Bronchial epithelial cell (primary cell): ENCODE measurements around the gene IFITM1. TPM values are rescaled to one million over a fixed set of nuclear protein-coding genes. Genes with fewer than 3 reads are reported as not detected.
A peak's percentile ranks its signal among the peaks of the same experiment; 100 is the strongest.

Experiments used
- DNase-seq: peaks from one replicate; pipeline ENCODE4 v3.0.0-alpha.2; 2010; ENCODE audit warnings: low read depth
- FAIRE-seq: peaks from 2 replicates; lab custom pipeline; 2011; peaks lifted over from hg19 to GRCh38; lab: Jason Lieb, UNC
- H3K27me3 ChIP-seq: 2 replicates; pipeline ENCODE4 v1.5.1; 2011; ENCODE audit warnings: low read length; ENCODE audit not compliant: control insufficient read depth, insufficient read depth
- H3K36me3 ChIP-seq: 2 replicates; pipeline ENCODE4 v1.5.1; 2011; ENCODE audit warnings: low read length; ENCODE audit not compliant: control insufficient read depth, insufficient read depth
- H3K4me3 ChIP-seq: 2 replicates; pipeline ENCODE4 v1.5.1; 2011; ENCODE audit warnings: mild to moderate bottlenecking, low read depth, low read length, control low read depth
- CTCF ChIP-seq: IDR thresholded peaks from 2 replicates; pipeline ENCODE4 v1.5.1; 2011; ENCODE audit warnings: mild to moderate bottlenecking, moderate library complexity, low read length, control low read depth, inconsistent platforms; ENCODE audit not compliant: insufficient read depth, severe bottlenecking
- total RNA-seq: library from RNA; depleted of rRNA; stranded (reverse); fragments of >200 nt; gene quantifications from 2 replicates; pipeline ENCODE4 v1.2.1, GENCODE V29; 2014

Gene IFITM1
- total RNA-seq, 1 donor from 2014 or later: 1.8 TPM

GRCh38 chr11:356610-357009 lies 42.8 kb downstream of the IFITM1 start:
- TF ChIP-seq CTCF: no peak
- Histone ChIP-seq H3K4me3 (no peak overlapping the region), H3K36me3 (no peaks in the 10 kb centered on the region), H3K27me3 (no peaks in the 10 kb centered on the region)
- DNase-seq (no peak), FAIRE-seq (no peak)

GRCh38 chr11:357582-357981 lies 43.7 kb downstream of the IFITM1 start:
- DNase-seq: no peak
- Histone ChIP-seq H3K27me3 (no peaks in the 10 kb centered on the region), H3K4me3 (no peak overlapping the region), H3K36me3 (no peaks in the 10 kb centered on the region)
- FAIRE-seq: peak; percentile 92
- TF ChIP-seq CTCF: no peak

GRCh38 chr11:358129-358800 lies 44.4 kb downstream of the IFITM1 start:
- DNase-seq (no peak), FAIRE-seq (no peak)
- no peaks in the 10 kb centered on the region for H3K36me3 ChIP-seq

GRCh38 chr11:359181-359714 lies 45.4 kb downstream of the IFITM1 start:
- no peaks in the 10 kb centered on the region for H3K36me3 ChIP-seq
- FAIRE-seq: no peak
- peak; percentile 58 for DNase-seq
- no peaks in the 10 kb centered on the region for H3K27me3 ChIP-seq
- H3K4me3 ChIP-seq: no peak overlapping the region
- TF ChIP-seq CTCF: no peak

More at GRCh38 chr11:358129-358800, 44.4 kb downstream of the IFITM1 start:
- Histone ChIP-seq H3K4me3 (no peak overlapping the region), H3K27me3 (no peaks in the 10 kb centered on the region)
- no peak for TF ChIP-seq CTCF

- no peaks in the 10 kb centered on the region for H3K36me3 ChIP-seq
- DNase-seq (no peak), FAIRE-seq (peak; percentile 93)
- no peaks in the 10 kb centered on the region for H3K27me3 ChIP-seq
- no peak for TF ChIP-seq CTCF
- H3K4me3 ChIP-seq: no peak overlapping the region
Measured at GRCh38 chr11:360326-361280, 46.8 kb downstream of the IFITM1 start.
